Stimulated activated CD4-positive, alpha-beta T cell treated with anti-CD3 and anti-CD28 coated beads, Interleukin-1b, Interleukin-23, amount 100 ng/mL, for 1 hour (primary cell): Measurements from ENCODE around the gene MOG.
"Not testable (repeated sequence)": the region's sequence is repeated elsewhere in the genome, so short reads cannot be mapped to it uniquely, and the experiment has no call there.

ENCODE experiments used
- DNase-seq, 2 donors: peaks; one replicate each; pipeline ENCODE4 v3.0.0-alpha.2; 2020; ENCODE audit warnings: low read depth in 2 of 2

The MOG gene

DNA sequence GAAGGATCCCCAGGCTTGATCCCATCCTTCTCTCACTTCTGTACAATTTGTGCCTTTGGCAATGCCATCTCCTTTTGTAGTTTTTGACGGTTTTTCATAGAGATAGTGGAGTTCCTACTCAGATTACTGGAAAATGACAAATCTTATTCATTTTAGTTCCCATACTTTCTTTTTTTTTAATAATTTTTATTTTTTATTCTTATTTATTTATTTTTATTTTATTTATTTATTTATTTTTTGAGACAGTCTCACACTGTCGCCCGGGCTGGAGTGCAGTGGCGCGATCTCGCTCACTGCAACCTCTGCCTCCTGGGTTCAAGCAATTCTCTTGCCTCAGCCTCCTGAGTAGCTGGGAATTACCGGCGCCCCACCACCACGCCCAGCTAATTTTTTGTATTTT, 19.6 kb upstream of the MOG start:
- DNase-seq = no peak

DNA sequence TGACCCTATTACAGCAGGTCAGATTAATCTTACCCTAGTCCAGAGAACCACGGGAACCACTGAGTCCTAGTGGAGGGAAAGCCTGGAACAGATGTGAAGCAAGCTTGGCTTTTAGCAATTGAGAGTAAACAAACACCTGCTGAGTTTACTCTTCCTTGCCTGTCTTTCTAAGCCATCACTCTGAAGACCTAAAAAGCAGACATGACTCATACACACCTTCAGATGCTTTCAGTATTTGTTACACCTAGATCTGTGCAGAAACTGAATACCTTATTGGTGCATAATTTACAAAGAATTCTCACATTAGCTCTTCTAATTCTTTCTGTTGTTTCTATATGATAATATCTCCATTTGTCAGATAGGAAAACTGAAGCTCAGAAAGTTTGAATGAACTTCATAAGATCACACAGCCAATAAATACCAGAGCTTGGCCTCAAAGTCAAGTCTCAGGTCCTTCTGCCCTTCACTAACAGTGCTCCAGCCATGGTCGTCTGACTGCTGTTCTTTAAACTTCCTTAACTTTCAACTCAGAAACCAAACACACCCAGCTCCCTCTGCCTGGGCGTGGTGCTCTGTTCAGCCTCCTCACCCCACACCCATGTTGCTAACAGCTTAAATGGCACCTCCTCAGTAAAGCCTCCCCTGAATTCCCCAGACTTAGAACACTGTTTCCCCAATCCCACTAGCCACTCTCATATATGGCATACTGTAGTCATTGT, 15.3 kb upstream of the MOG start:
- no peak for DNase-seq

DNA sequence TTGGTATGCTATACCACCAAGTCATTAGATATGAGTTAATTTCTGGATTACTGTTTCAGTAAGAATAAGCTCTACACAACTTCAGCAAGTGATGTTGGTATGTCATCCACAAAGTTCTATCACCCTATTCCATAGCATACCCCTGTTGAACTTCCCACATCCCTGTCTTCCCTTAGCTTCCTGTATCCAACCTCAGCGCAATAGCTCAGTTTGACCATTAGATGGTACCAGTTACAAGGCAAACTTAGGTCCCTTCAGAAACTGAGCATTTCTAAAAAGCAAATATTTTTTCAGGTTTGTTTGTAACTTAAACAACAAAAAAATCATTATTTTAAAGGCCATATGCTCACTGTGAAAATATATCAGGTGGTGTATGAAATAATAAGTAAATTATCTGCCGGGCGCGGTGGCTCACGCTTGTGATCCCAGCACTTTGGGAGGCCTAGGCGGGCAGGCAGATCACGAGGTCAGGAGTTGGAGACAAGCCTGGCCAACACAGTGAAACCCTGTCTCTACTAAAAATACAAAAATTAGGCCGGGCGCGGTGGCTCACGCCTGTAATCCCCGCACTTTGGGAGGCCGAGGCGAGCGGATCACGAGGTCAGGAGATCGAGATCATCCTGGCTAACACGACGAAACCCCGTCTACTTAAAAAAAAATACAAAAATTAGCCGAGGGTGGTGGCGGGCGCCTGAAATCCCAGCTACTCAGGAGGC, 8.8 kb upstream of the MOG start:
- DNase-seq = no peak

DNA sequence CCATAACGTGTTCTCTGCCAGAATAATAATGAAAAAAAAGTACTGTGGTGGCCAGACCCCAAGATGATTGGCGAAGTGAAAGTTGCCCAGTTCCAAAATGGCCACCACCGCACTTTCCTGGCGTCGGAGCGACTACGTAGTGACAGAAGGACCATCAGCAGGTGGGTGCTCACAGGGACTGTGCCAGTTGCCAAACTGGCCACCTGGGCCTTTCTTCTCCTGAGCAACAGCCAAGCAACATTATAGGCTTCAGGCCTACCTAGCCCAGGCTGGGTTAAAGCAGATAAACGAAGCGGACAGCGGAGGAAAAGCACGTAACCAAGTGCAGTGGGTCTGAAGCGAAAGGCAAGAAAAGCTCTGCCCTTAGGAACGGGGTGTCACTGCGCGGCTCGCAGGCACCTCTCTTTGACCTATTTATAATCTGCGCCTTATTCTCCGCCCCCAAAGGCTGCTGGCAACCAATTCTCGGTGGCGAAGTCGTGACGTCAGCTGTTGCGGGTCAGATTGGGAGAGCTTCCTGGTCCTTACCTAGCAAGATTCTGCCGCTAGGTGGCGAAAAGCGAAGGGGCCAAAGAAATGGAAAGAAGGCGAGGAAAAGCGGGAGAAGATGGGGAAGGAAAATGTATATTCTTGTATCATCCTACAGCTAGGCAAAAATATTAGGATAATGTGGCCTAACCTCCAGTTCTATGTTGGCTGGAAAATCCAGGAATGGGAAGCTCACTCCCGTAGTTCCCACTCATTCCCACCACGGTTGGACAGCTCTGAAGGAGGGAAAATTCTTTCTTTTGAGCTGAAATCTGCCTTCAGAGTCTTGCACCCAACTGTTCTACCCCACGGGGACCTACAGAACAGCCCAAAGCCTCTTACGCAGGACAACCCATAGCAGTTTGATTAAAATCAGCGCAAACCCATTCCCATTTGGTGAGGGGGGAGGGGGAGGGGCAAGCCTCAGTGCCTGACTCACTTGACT, 6.9 kb upstream of the MOG start:
- peak; percentile 92 for DNase-seq

GRCh38 chr6:29651413-29652197, 5.3 kb upstream of the MOG start:
- no peak for DNase-seq

- no peak for DNase-seq
Measured at GRCh38 chr6:29652198-29652584, 4.7 kb upstream of the MOG start.

GRCh38 chr6:29653452-29654038, 3.3 kb upstream of the MOG start:
- peak in 1 of 2 donors; percentile 15 for DNase-seq

DNA sequence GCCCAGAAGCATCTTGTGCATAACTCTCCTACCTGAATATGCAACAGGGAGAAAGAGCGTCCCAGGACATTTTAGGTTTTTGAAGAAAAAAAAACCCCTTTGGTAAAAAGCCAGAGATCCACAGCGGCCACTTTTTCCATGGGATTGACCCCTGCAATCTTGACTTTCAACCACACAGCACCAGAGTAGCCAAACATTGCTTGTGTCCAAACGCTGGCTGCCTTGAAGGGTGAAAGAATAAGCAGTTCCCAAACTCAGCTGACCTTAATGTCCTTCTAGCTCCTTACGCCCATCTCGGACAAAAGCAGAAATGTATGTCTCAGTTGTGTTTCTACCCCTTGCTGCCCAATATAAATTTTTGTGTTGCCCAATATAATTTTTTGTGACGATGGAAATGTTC, 1.2 kb upstream of the MOG start:
- no peak for DNase-seq

- DNase-seq = no peak
Measured at GRCh38 chr6:29656157-29656556, 735 bp upstream of the MOG start.

- DNase-seq = no peak
Measured at GRCh38 chr6:29661071-29661470, 4.2 kb downstream of the MOG start.

DNA sequence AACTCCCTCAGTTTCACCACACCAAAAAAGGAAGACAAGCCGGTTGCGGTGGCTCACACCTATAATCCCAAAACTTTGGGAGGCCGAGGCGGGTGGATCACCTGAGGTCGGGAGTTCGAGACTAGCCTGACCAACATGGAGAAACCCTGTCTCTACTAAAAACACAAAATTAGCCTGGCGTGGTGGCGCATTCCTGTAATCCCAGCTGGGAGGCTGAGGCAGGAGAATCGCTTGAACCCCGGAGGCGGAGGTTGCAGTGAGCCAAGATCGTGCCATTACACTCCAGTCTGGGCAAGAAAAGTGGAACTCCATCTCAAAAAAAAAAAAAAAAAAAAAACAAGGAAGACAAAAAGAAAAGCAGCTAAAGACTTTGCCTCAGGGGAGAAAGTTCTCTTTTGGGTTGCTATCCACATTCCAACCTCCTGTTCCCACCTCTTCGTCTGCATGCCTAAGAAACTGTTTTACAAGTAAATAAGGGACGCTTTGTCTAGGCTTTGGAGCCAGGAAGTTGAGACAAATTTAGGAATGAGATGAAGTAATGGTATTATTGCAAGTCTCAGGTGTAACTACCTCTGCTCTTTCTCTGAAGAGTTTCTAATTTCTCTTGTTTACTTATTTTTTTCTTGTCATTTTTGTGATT, 4.7 kb downstream of the MOG start:
- not testable (repeated sequence) for DNase-seq

DNA sequence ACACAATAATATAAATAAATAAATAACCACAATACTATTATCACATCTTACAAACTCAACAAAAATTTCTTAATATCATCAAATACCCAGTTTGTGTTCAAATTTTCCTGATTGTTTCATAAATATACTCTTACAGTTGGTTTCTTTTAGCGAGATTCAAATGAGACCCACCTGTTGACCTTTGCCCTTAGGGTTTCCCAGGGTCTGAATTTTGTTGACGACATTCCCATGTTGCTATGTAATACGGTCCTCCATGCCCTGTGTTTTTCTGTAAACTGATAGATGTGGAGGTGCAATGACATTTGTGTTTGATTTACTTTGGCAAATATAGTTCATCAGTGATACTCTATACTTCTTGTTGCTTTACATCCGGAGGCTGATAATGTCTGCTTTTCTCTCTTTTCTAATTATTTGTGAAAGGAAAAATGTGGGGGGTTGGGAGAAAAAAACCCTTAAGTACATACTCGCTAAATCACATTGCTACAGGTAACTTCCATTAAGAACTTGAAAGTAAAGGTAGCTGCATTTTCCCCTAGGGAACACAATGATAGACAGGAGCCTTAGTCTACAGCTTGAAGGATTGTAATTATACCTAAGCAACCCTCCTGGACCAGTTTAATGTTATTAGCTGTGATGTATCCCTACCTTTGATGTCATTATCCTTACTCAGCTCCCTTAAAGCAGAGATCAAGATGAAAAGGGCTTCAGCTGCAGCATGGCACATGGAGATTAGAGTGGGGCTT, 6.6 kb downstream of the MOG start:
- DNase-seq = no peak

GRCh38 chr6:29665942-29666825, 9.3 kb downstream of the MOG start:
- DNase-seq = no peak

GRCh38 chr6:29666826-29667130, 9.9 kb downstream of the MOG start:
- no peak for DNase-seq

DNA sequence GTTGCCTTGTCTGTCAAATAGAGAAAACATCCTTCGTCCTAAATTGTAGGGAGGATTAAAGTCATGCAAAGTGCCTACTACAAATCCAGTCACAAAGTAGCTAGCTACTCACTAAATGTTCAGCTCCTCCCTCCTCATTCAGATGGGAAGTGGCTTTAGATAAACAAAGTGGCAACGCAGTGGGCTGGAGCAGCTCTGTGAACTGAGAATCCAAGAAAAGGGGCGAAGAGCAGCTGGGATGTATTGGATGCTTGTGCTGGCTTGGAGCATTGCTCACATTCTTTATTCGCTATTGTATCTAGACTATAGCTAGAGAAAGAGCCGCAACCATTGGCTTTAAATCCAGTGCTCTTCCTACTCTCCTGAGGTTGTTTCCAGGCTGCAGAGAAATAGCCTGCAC, 10.3 kb downstream of the MOG start:
- DNase-seq = no peak

DNA sequence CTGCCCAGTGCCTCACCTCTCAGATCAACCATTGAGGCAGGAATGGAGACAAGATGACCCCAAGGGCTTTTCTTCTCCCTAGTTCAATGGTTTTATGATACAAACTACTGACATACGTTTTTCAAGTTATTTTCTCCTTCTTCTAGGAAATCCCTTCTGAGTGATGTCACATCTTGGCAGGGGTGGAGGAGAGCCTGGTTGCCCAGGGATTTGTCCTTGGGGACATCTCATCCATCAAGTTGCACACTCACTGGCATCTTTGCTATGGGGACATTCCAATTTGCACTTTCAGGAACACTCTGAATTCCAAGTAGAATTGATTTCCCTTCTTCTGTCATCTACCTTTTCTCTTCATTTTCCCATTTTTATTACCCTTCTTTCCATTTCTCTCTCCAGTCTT, 14.1 kb downstream of the MOG start:
- no peak for DNase-seq

GRCh38 chr6:29672116-29672515, 15.2 kb downstream of the MOG start:
- DNase-seq = not testable (repeated sequence)

DNA sequence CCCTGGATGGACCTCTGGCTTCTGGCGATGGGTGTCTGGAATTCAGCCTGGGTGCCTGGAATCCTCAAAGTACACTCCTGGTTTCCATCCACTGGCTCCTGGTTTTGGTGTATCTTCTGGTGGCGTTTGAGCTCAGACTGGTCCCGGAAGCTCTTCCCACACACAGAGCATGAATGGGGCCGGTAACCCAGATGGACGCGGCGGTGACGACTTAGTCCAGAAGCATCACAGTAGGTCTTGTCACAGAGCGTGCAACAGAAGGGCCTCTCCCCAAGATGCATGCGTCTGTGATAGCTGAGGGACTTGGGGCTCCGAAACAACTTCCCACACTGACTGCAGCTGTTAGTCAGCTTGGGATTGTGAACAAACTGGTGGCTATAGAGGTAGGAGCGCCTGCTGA, 16.3 kb downstream of the MOG start:
- no peak for DNase-seq

- DNase-seq = no peak
Measured at GRCh38 chr6:29674008-29674407, 17.1 kb downstream of the MOG start.
